ENCODE measurements around the gene RPTOR. TPM values are rescaled to one million over a fixed set of nuclear protein-coding genes. Genes with fewer than 3 reads are reported as not detected.
"Not testable (repeated sequence)": the region's sequence is repeated elsewhere in the genome, so short reads cannot be mapped to it uniquely, and the experiment has no call there.

Gene RPTOR
- total RNA-seq, 2 experiments from 2014 or later: 32.4 to 35.4 TPM

- Mint-ChIP-seq H3K4me1 (ENCODE audit: low read depth) (peaks cover 56% of the 10 kb centered on the region), H3K36me3 (ENCODE audit: low read depth) (peaks cover 13% of the 10 kb centered on the region), H3K9me3 (peaks cover 1% of the 10 kb centered on the region), H3K27ac (peak overlapping the region; percentile 59), H3K27me3 (ENCODE audit: low read depth) (no peaks in the 10 kb centered on the region), H3K4me3 (peak overlapping the region; percentile 57)
- CTCF ChIA-PET: interaction anchor here (0.9 kb wide), 1 partner anchor 45 kb away, joined by 3 read pairs; no protein-coding TSS in a partner anchor
- intact Hi-C loops (cut with micrococcal nuclease): no loop called here
- peak; percentile 29 for DNase-seq
Observed at GRCh38 chr17:80738987-80739730, 194.5 kb downstream of the RPTOR start.

- CTCF ChIA-PET: interaction anchor here (0.9 kb wide), 1 partner anchor 44 kb away, joined by 3 read pairs; no protein-coding TSS in a partner anchor
- Mint-ChIP-seq H3K36me3 (ENCODE audit: low read depth) (peaks cover 12% of the 10 kb centered on the region), H3K4me3 (no peak overlapping the region), H3K27me3 (ENCODE audit: low read depth) (no peaks in the 10 kb centered on the region), H3K27ac (no peak overlapping the region), H3K9me3 (peaks cover 1% of the 10 kb centered on the region), H3K4me1 (ENCODE audit: low read depth) (peaks cover 56% of the 10 kb centered on the region)
- intact Hi-C loops (cut with micrococcal nuclease): loop anchor here (5.0 kb wide), 1 partner anchor 152 kb away; no protein-coding TSS in a partner anchor
- DNase-seq: no peak
Observed at GRCh38 chr17:80740141-80740540, 195.5 kb downstream of the RPTOR start.

- no peaks in the 10 kb centered on the region for H3K27me3 Mint-ChIP-seq (ENCODE audit: low read depth)
- no peak overlapping the region for H3K4me3 Mint-ChIP-seq
- intact Hi-C loops (cut with micrococcal nuclease): loop anchor here (2.0 to 5.0 kb wide), 2 partner anchors 19 to 150 kb away; no protein-coding TSS in a partner anchor
- peaks cover 57% of the 10 kb centered on the region for H3K4me1 Mint-ChIP-seq (ENCODE audit: low read depth)
- peaks cover 13% of the 10 kb centered on the region for H3K36me3 Mint-ChIP-seq (ENCODE audit: low read depth)
- H3K27ac Mint-ChIP-seq: peak overlapping the region; percentile 7
- H3K9me3 Mint-ChIP-seq: peaks cover 1% of the 10 kb centered on the region
- CTCF ChIA-PET: interaction anchor here (1.0 kb wide), 1 partner anchor 39 kb away, joined by 3 read pairs; no protein-coding TSS in a partner anchor
- DNase-seq: no peak
Observed at GRCh38 chr17:80742091-80742490, 197.5 kb downstream of the RPTOR start.

- no peaks in the 10 kb centered on the region for H3K27me3 Mint-ChIP-seq (ENCODE audit: low read depth)
- peaks cover 18% of the 10 kb centered on the region for H3K36me3 Mint-ChIP-seq (ENCODE audit: low read depth)
- H3K4me1 Mint-ChIP-seq (ENCODE audit: low read depth): peaks cover 59% of the 10 kb centered on the region
- H3K4me3 Mint-ChIP-seq: peak overlapping the region; percentile 55
- CTCF ChIA-PET: interaction anchor here (0.5 to 0.9 kb wide), 2 partner anchors 70 to 167 kb away, joined by 3 read pairs; no protein-coding TSS in a partner anchor
- peaks cover 3% of the 10 kb centered on the region for H3K9me3 Mint-ChIP-seq
- DNase-seq: no peak
- peak overlapping the region; percentile 85 for H3K27ac Mint-ChIP-seq
- intact Hi-C loops (cut with micrococcal nuclease): loop anchor here (2.0 to 5.0 kb wide), 2 partner anchors 18 to 150 kb away; no protein-coding TSS in a partner anchor
Observed at GRCh38 chr17:80742581-80743180, 198.0 kb downstream of the RPTOR start.

GRCh38 chr17:80743181-80743771 lies 198.6 kb downstream of the RPTOR start:
- Mint-ChIP-seq H3K27me3 (ENCODE audit: low read depth) (no peaks in the 10 kb centered on the region), H3K27ac (peak overlapping the region; percentile 85), H3K4me3 (peak overlapping the region; percentile 55), H3K4me1 (ENCODE audit: low read depth) (peaks cover 58% of the 10 kb centered on the region), H3K9me3 (peaks cover 4% of the 10 kb centered on the region), H3K36me3 (ENCODE audit: low read depth) (peaks cover 20% of the 10 kb centered on the region)
- intact Hi-C loops (cut with micrococcal nuclease): loop anchor here (2.0 to 5.0 kb wide), 2 partner anchors 18 to 149 kb away; no protein-coding TSS in a partner anchor
- peak; percentile 78 for DNase-seq
- CTCF ChIA-PET: interaction anchor here (0.5 to 0.9 kb wide), 2 partner anchors 71 to 168 kb away, joined by 3 read pairs; no protein-coding TSS in a partner anchor

- H3K4me3 Mint-ChIP-seq; H3K27me3 Mint-ChIP-seq (ENCODE audit: low read depth); H3K27ac Mint-ChIP-seq; CTCF ChIA-PET; DNase-seq; H3K9me3 Mint-ChIP-seq: not testable (repeated sequence)
- Mint-ChIP-seq H3K36me3 (ENCODE audit: low read depth) (peaks cover 20% of the 10 kb centered on the region), H3K4me1 (ENCODE audit: low read depth) (peaks cover 53% of the 10 kb centered on the region)
- intact Hi-C loops (cut with micrococcal nuclease): loop anchor here (2.0 to 5.0 kb wide), 2 partner anchors 17 to 148 kb away; no protein-coding TSS in a partner anchor
Observed at GRCh38 chr17:80743973-80744372, 199.3 kb downstream of the RPTOR start.

GRCh38 chr17:80744725-80745124 lies 200.1 kb downstream of the RPTOR start:
- intact Hi-C loops (cut with micrococcal nuclease): loop anchor here (5.0 kb wide), 1 partner anchor 148 kb away; no protein-coding TSS in a partner anchor
- not testable (repeated sequence) for H3K27ac Mint-ChIP-seq

GRCh38 chr17:80745183-80745582 lies 200.5 kb downstream of the RPTOR start:
- no peak for DNase-seq
- peaks cover 4% of the 10 kb centered on the region for H3K9me3 Mint-ChIP-seq
- peaks cover 49% of the 10 kb centered on the region for H3K4me1 Mint-ChIP-seq (ENCODE audit: low read depth)
- no peaks in the 10 kb centered on the region for H3K27me3 Mint-ChIP-seq (ENCODE audit: low read depth)
- H3K27ac Mint-ChIP-seq: no peak overlapping the region
- no peak overlapping the region for H3K4me3 Mint-ChIP-seq
- peaks cover 14% of the 10 kb centered on the region for H3K36me3 Mint-ChIP-seq (ENCODE audit: low read depth)
- intact Hi-C loops (cut with micrococcal nuclease): no loop called here
- CTCF ChIA-PET: interaction anchor here (0.6 to 0.9 kb wide), 2 partner anchors 13 to 493 kb away, joined by 3 read pairs; no protein-coding TSS in a partner anchor

More at GRCh38 chr17:80744725-80745124, 200.1 kb downstream of the RPTOR start:
- peaks cover 49% of the 10 kb centered on the region for H3K4me1 Mint-ChIP-seq (ENCODE audit: low read depth)
- H3K36me3 Mint-ChIP-seq (ENCODE audit: low read depth): peaks cover 15% of the 10 kb centered on the region
- H3K9me3 Mint-ChIP-seq; H3K4me3 Mint-ChIP-seq; DNase-seq; H3K27me3 Mint-ChIP-seq (ENCODE audit: low read depth): not testable (repeated sequence)
- CTCF ChIA-PET: interaction anchor here (0.9 kb wide), 1 partner anchor 12 kb away, joined by 3 read pairs; no protein-coding TSS in a partner anchor

- Mint-ChIP-seq H3K36me3 (ENCODE audit: low read depth) (peaks cover 8% of the 10 kb centered on the region), H3K27ac (no peak overlapping the region), H3K9me3 (peaks cover 2% of the 10 kb centered on the region), H3K27me3 (ENCODE audit: low read depth) (no peaks in the 10 kb centered on the region), H3K4me1 (ENCODE audit: low read depth) (peaks cover 51% of the 10 kb centered on the region), H3K4me3 (no peak overlapping the region)
- intact Hi-C loops (cut with micrococcal nuclease): no loop called here
- CTCF ChIA-PET: no interaction called here
- DNase-seq: no peak
Observed at GRCh38 chr17:80746262-80746935, 201.8 kb downstream of the RPTOR start.

- Mint-ChIP-seq H3K4me3 (no peak overlapping the region), H3K4me1 (ENCODE audit: low read depth) (peaks cover 51% of the 10 kb centered on the region), H3K27ac (peak overlapping the region; percentile 76), H3K27me3 (ENCODE audit: low read depth) (no peaks in the 10 kb centered on the region), H3K36me3 (ENCODE audit: low read depth) (peaks cover 8% of the 10 kb centered on the region), H3K9me3 (peaks cover 2% of the 10 kb centered on the region)
- CTCF ChIA-PET: no interaction called here
- no peak for DNase-seq
- intact Hi-C loops (cut with micrococcal nuclease): no loop called here
Observed at GRCh38 chr17:80747469-80747868, 202.8 kb downstream of the RPTOR start.

- Mint-ChIP-seq H3K4me3 (no peak overlapping the region), H3K27ac (peak overlapping the region; percentile 69), H3K36me3 (ENCODE audit: low read depth) (peaks cover 20% of the 10 kb centered on the region), H3K27me3 (ENCODE audit: low read depth) (no peaks in the 10 kb centered on the region), H3K9me3 (peaks cover 2% of the 10 kb centered on the region), H3K4me1 (ENCODE audit: low read depth) (peaks cover 48% of the 10 kb centered on the region)
- intact Hi-C loops (cut with micrococcal nuclease): no loop called here
- no peak for DNase-seq
- CTCF ChIA-PET: no interaction called here
Observed at GRCh38 chr17:80749611-80750010, 205.0 kb downstream of the RPTOR start.

Data from activated naive CD4-positive, alpha-beta T cell treated with anti-CD3 and anti-CD28 coated beads for 36 hours (primary cell).